ENCODE data around the gene PACS1.
"Not testable (repeated sequence)": the region's sequence is repeated elsewhere in the genome, so short reads cannot be mapped to it uniquely, and the experiment has no call there.

The PACS1 gene

GRCh38 chr11:66112041-66112491 is 42.0 kb downstream of the PACS1 start:
- no peak for DNase-seq

DNA sequence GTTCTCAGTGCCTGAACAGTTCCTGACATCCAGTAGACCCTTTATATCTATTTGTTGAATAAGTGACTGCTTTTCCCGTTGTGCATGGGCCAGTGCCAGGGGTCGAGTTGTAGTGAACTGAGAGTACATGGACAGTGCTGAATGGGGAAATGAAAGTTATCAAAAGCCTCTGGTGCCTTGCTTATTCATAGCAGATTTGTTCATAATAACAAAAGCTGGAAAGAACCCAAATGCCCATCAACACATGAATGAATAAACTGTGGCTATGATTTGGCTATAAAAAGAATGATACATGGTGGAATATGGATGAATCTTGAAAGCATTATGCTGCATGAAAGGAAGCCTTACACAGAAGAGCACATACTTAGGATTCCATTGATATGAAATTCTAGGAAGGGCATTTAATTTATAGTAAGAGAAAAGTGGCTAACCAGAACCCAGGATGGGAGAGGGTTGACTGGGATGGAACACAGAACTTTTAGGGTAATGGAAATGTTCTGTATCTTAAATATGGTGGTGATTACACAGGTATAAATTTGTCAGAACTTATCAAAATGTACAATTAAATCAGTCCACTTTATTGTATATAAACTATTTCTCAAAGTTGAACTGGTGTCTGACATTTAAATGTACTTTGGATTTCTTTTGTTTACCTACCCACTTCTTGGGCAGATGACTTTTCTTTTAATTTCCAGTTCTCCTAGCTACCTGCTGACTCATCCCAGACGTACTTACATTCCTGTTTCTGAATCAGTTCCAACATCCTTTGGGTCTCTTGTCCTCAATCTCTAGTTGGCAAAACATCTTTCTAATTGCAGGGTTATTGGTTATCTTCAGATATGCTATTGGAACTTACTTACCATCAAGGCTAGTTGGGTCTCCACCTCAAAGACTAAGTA is 42.8 kb downstream of the PACS1 start:
- DNase-seq = no peak

DNA sequence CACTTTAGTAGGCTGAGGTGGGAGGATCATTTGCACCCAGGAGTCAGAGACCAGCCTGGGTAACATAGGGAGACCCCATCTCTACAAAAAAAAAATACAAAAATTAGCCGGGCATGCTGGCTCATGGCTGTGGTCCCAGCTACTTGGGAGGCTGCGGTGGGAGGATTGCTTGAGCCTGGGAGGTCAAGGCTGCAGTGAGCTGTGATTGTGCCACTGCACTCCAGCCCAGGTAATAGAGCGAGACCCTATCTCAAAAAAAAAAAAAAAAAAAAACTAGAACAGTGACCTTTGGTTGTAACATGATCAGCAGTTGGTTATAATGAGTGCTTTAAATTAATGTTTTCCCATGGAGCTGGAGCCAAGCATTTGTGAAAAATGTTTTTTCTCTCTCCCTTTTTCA is 44.9 kb downstream of the PACS1 start:
- not testable (repeated sequence) for DNase-seq

GRCh38 chr11:66115638-66116301 is 45.7 kb downstream of the PACS1 start:
- DNase-seq = no peak

DNA sequence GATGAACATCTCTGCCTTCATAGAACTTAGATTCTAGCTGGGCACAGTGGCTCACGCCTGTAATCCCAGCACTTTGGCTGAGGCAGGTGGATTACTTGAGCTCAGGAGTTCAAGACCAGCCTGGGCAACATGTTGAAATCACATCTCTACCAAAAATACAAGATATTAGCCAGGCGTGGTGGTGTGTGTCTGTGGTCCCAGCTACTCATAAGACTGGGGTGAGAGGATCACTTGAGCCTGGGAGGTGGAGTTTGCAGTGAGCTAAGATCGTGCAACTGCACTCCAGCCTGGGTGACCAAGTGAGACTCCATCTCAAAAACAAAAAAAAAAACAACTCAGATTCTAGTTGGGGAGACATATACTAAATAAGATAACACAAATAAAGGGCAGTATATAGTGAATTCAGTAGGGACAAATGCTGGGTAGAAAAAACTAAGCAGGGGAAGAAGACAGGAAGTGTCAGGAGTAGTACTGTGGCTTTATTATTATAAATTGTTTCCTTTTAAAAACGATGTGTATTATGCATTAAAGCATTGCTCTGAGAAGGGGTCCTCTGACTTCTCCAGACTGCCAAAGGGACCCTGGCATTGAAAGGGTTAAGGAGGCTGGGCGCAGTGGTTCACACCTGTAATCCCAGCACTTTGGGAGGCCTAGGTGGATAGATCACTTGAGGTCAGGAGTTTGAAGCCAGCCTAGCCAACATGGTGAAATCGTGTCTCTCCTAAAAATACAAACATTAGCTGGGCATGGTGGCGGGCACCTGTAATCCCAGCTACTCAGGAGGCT is 46.7 kb downstream of the PACS1 start:
- no peak for DNase-seq

DNA sequence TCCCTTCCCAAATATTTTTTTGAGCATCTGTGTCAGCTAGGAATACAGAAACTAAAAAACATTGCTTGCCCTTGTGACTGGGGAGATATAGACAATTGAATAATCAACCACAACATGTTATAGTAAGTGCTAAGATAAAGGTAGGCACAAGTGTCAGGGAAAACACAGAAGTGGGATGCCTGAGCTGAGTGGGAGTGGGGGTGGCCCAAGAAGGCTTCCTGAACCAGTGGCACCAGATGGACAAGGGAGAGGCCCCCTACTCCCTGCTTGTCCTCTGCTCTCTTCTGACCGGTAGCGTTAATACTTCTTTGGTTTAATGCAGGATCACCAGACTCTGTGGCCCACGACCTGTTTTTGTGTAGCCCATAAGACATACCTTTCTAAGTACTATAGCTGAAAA is 48.8 kb downstream of the PACS1 start:
- DNase-seq = no peak

DNA sequence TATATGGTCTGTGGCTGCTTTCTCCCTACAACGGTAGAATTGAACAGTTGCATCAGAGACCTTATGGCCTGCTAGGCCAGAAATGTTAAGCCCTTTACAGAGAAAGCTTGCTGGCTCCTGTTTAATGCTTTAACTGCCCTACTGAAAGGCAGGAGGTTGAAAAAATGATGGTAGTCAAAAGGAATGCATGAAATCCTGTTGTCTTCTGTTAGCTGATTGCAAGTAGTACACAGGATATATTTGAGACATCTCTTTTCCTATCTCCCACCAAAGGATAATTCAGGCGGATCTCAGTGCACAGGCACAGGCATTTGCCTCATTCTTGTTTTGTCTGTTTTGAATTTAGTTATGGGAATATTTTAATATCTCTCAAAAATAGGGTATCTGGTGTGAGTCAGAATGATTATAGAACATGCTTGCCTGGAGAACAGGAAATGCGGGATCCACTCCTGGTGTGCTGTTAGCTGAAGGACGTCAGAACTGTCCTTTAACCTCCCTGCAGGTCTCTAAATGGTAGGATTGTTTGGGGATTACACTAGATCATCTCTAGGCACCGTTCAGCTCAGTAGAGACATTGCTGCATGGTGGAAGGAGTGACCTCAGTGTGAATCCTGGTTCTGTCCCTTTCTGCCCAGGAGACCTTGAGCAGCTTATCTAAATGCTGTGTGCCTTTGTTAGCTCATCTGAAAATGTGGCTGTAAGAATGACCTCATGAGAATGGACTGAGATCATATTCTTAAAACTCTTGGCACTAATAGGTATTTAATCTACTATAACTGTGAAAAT is 49.5 kb downstream of the PACS1 start:
- no peak for DNase-seq

- DNase-seq = no peak
Measured at GRCh38 chr11:66121466-66121865, 51.4 kb downstream of the PACS1 start.

- no peak for DNase-seq
Measured at GRCh38 chr11:66123902-66124301, 53.8 kb downstream of the PACS1 start.

- DNase-seq = no peak
Measured at GRCh38 chr11:66124564-66124963, 54.5 kb downstream of the PACS1 start.

DNA sequence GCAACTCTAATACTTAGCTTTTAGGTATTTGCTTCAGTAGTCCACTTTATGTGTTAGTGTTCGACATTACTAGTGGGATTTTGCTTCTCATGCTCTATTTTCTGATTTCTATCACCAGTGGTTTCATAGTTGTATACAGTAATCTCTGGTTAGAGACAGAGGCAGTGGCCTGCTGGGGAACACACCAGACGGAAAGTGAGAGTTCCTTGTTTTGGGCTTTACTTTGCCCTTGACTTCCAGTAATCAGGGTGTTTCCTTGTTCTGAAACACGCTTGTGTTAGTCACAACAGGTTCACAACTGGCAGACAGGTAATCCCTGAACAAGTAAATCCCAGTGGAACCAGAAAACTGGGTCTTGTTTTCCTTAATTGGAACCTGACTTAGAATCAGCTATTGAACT is 56.0 kb downstream of the PACS1 start:
- no peak for DNase-seq

- DNase-seq = peak; percentile 48
Measured at GRCh38 chr11:66126808-66127555, 56.9 kb downstream of the PACS1 start.

GRCh38 chr11:66130978-66131377 is 60.9 kb downstream of the PACS1 start:
- DNase-seq = no peak

- no peak for DNase-seq
Measured at GRCh38 chr11:66131937-66132632, 62.0 kb downstream of the PACS1 start.

DNA sequence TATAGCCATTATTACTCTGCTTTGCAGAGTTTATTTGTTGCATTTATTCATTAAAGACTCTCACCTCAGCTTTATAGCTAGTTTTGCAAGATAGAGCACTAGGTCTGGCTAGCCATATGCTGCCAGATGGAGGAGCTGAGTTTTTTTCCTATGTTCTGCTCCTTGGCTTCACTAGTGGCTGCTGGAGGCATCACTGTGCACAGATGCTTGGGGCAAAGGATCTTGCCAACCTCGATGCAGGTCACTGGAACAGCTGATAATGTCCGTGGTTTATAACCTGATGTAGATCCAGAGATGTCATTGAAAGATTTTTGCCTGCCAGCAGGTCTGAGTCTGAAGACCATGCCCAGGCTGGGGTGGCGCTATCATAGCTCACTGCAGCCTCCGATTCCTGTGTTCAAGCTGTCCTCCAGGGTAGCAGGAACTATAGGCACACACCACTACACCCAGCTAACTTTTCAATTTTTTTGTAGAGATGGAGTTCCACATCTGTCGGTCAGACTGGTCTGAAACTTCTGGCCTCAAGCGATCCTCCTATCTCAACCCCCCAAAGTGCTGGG is 63.2 kb downstream of the PACS1 start:
- DNase-seq = no peak

GRCh38 chr11:66136752-66137123 is 66.7 kb downstream of the PACS1 start:
- no peak for DNase-seq

DNA sequence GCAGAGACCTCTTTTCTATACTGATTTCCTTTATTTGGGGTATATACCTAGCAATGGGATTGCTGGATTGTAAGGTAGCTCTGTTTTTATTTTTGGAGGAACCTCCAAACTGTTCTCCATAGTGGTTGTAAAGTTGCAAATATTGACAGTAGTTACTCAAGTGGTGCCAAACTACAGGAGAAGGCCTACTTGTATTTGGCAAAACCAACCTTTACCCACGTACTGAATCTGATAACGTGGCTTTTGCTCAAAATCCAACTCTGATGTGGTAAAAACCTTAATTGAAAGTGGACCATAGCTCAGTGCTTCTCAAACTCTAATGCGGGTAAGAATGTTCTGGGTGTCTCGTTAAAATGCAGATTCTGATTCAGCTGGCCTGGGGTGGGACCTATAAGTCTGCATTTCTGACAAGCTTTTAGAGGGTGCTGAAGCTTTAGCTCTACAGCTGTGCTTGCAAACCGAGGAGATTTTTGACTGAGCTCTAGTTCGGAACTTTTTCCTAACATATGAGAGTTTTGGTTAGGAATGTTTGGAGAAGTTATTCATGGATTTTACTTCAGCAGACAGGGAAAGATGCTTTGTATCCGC is 69.8 kb downstream of the PACS1 start:
- no peak for DNase-seq

- no peak for DNase-seq
Measured at GRCh38 chr11:66142370-66143263, 72.5 kb downstream of the PACS1 start.

GRCh38 chr11:66143264-66143566 is 73.1 kb downstream of the PACS1 start:
- no peak for DNase-seq
